GM18867 (cell line): ENCODE data around the gene PDE4C.

Experiments
- ATAC-seq: cut with Tn5 transposase; IDR thresholded peaks from one replicate; pipeline ENCODE4 v1.9.1; 2021; ENCODE audit warnings: mild to moderate bottlenecking, moderate library complexity; ENCODE audit not compliant: unreplicated experiment

PDE4C gene

DNA sequence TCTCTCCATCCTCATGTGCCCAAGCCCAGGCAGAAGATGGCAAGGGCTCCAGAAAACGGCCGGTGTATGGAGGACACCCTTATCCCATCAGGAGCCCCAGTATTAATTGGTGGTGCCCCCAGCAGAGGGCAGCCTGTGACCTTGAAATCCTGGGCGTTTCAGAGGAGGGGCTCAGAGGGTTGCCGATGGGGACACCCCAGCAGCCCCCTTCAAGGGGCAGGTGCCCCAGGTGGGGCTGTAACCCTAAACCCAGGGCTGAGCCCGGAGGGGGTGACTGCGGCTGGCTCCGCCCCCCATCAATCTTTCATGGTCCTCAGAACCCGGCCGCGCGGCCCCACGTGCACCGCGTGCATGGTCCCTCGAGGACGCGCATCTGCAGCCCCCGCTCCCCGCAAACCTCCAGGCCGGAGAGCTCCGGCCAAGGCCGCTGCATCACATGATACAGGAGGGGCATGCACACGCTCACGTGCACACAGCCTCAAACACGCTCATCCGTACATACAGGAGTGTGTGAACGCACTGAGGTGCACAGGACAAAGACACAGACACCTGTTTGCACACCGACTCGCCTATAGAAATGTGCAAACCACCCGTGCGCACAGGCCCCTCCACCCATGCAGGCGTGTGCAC is 23.3 kb downstream of the PDE4C start:
- ATAC-seq, result no peak

DNA sequence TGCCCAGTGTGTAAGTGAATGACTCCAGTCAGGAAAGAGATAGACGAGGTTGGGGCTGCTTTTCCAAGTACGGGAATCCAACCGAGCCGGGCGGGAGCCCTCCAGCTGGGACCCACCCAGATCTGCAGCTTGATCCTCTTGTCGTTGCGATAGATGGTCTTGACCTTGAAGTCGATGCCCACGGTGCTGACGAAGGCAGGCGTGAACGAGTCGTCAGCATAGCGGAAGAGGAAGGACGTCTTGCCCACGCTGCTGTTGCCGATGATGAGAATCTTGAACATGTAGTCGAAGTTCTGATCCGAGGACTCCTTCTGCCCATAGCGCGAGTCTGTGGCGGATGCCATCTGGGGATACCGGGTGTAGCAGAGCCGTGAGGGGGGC is 23.9 kb downstream of the PDE4C start:
- ATAC-seq, result no peak

DNA sequence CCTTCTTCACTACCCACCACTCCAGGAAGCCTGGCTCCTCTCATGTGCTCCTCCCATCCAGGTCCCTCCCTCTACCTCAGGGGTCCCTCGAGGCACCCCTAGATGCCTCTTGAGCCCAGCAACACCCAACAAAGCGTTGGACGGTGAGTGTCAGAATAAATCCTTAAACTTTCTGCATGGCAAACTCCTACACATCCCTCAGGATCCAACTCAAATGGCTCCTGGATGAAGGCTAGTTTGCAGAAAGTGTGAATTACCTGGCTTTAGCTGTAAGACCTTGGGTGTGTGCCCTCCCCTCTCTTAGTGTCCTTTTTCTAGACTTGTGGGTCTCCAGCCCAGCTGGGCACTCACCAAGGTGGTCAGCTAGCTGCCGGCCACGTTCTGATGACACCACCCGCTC is 27.9 kb downstream of the PDE4C start:
- no peak for ATAC-seq

DNA sequence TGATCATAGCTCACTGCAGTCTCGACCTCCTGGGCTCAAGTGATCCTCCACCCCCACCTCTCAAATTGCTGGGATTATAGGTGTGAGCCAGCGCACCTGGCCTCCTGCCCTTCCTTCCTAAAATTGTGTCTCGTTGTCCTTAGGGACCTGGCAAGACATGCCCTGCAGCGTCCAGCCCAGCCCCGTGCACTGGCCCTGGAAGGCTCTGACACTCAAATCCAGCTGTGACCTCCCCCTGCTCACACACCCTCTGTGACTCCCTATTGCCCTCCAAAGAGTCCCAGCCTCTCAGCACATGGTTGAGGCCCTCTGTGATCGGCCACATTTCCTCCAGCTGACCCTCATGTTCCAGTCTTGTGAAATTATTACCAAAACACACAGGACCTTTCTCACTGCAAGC is 28.3 kb downstream of the PDE4C start:
- no peak for ATAC-seq

DNA sequence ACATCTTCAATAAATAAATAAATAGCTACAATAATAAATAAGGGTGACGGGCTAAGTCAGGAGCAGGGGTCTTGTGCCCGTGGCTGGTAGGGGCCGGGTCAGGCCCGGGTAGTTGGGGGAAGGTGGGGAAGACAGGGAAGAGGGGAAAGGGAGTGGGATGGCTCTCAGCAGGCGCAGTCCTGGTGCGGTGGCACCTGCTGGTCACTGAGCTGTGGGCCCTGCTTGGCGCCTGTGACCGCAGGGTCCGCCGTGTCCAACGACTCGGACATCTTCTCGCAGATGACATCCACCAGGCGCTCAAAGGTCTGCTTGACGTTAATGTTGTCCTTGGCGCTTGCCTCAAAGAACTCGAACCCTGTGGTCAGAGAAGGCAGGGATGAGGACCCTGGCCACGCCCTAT is 28.9 kb downstream of the PDE4C start:
- no peak for ATAC-seq

DNA sequence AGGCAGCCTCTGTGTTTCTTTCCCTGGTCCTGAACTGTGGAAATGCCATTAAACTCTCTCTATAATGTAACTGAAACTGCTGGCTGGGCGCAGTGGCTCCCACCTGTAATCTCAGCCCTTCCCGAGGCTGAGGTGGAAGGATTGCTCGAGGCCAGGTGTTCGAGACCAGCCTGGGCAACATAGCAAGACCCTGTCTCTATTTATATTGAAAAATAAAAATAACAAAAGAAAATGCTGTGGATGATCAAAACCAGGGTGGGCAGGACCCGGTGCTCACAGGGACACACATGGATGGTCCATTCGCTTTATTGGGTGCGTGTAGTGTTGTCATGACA is 29.8 kb downstream of the PDE4C start:
- ATAC-seq, result no peak

DNA sequence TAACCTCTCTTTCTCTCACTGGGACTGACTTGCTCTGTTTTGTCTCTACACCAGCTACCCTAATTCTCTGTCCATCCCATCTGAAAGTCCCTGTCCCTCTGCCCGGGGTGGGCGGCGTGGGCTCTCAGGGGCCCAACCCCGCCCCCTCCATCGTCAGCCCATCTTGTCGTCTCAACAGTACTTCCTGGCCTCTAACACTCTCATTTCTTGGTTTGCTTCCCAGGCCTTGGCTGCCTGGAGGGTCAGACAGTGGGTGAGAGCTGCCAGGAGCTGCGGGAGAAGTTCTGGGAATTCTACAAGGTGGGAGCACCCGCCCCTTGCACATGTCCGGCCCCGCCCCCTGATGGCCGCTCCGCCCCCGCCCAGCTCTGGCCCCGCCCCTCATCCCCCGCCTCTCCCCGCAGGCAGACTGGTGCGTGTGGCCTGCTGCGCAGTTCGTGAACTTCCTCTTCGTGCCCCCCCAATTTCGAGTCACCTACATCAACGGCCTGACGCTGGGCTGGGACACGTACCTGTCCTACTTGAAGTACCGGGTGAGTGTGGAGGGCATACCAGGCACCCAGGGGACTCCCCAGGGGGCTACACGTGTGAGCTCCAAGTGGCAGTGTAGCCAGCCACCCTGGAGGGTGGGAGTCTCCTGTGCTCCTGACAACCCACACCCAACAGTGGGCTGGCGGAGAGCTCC is 31.5 kb downstream of the PDE4C start:
- no peak for ATAC-seq

DNA sequence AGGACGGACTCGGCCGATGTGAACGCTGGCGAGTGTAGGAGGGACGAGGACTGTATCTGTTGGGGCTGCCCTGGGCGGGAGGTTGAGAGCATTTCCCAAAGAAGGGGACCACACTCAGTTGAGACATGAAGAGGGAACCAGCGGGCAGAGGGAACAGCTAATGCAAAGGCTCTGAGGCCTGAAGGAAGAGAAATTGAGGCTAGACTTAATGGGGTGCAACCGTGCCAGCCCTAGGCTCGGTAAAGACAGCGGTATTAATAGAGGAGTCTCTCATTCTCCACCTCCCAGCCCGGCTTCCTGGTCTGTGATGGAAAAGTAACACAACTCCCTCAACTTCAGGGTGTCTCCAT is 32.1 kb downstream of the PDE4C start:
- no peak for ATAC-seq

DNA sequence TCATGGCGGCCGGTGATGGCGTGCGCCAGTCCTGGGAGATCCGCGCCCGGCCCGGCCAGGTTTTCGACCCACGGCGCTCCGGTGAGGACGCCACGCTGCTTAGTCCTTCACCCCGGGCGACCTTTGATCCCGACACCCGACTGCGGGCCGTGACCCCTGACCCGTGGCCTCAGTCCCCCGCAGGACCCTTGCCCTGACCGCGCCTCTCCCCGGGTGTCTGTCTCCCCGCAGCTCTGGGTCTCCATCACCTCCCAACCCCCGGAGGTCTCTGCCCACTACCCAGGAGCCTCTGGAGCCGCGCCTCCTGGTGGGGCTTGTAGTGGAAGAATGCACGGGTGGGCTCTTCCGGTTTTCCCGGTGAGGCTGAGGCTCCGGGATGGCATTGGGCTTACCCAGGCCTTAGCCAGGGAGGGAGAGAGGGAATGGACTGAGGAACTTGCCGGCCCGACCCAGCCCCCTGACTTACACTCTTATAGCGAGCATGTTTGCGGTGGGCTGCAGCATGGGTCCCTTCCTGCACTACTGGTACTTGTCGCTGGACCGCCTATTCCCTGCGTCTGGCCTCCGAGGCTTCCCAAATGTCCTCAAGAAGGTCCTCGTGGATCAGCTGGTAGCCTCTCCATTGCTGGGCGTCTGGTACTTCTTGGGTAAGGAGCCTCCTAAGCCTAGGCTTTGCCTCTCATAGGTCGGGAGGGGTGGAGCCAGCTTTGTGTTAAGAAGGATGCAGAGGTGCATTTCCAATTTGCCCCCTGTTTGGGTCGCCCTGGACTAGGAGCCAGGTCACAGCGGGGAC is 32.7 kb downstream of the PDE4C start:
- no peak for ATAC-seq

DNA sequence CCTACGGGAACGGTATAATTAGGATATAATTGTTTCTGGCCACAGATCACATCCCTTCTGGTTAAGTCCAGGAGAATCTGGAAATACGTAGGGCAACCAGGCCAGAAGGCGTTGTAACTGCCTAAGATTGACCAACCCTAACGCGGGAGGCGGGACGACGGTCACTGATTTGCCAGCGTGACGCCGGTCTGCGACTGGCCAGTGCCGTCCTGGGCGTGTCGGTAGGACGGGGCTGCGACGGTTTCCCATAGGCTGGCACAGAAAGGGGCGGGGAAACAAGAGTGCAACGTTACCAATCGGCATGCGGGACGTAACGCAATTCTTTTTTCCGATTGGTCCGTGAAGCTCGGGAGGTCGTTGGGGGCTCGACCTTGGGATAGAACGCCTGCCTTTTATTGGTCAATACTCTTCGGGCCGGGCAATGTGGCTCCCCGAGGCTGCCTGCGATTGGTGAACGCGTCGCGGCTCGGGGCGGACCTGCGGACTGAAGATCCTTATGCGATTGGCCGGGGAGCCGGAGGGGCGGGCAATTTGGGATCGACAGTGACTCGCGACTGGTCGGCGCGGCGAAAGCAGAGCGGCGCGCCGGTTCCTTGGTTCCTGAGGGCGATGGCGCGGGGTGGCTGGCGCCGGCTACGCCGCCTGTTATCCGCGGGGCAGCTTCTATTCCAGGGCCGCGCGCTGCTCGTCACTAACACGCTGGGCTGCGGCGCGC is 33.4 kb downstream of the PDE4C start, which contains the start of gene MPV17L2:
Gene MPV17L2 (plus strand): TSS at position 546 of the 715 bp plus-strand sequence. CDS start 64 bp downstream, at position 610.
- ATAC-seq, result peak; percentile 85

DNA sequence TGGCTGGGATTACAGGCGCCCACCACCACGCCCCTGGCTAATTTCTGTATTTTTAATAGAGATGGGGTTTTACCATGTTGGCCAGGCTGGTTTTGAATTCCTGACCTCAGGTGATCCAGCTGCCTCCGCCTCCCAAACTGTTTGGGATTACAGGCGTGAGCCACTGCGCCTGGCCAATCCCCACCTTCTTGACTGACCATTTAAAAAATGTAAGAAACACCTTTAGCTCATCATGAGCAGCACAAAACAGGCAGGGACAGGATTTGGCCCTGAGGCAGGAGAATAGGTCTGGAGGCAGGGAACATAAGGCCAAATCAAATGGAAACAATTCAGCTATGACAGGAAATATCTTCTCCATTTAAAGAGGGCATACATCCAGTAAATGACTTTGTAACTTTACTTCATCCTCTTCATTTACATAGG is 34.6 kb downstream of the PDE4C start:
- no peak for ATAC-seq

DNA sequence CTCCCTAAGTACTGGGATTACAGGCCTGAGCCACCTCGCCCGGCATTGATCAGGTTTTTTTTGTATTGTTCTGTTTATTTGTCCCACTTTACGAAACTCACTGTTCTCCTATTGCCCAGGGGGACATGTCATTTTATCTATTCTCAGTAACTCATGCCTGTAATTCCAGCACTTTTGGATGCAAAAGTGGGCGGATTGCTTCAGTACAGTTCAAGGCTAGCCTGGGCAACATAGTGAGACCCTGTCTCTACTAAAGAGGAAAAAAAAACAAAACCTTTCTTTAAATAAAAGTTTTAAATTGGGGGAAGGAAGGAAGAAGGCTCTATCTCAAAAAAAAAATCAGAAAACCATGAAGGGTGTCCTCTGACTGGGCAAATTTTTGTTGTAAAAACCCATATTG is 36.0 kb downstream of the PDE4C start:
- ATAC-seq, result no peak

DNA sequence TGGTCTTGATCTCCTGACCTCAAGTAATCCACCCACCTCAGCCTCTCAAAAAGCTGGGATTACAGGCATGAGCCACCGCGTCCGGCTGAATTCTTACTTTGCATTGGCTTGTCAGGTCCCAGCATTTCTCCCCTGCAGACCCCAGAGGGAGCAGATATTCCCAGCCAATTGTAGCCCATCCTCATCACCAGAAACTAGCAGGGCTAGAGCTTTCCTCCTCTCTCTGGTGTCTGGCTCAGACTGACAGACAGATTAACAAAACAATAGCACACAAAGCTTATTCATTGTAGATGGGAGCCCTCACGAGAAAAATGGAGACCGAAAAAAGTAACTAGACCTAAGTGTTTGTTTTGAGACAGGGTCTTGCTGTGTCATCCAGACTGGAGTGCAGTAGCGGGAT is 40.7 kb downstream of the PDE4C start:
- no peak for ATAC-seq

DNA sequence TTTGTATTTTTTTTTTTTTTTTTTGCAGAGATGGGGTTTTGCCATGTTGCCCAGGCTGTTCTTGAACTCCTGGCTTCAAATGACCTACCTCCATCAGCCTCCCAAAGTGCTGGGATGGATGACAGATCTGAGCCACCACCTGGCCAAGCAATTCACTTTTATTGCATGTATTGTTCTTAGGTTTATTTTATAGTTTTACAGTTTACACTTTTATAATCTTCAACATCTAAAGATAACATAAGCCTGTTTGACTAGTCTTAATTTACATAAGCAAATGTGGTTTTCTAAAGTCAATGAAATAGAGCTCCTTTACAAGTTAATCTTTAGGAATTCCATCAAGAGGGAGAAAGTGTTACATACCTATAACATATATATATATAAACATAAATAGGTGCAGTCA is 42.7 kb downstream of the PDE4C start:
- no peak for ATAC-seq

DNA sequence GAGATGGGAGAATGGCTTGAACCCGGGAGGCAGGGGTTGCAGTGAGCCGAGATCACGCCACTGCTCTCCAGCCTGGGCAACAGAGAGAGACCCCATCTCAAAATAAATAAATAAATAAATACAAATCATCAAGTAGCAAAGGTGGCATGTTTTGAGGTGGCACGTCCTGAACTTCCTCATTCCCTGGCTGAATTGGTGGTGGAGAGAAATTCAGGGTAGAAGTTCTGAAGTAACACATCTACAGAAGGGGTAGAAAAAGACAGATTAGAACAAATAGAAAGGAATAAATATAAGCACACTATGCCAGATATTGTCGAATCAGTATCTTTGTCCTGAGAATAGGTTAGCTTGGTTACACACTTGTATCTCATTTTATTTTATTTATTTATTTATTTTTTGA is 46.3 kb downstream of the PDE4C start:
- no peak for ATAC-seq

DNA sequence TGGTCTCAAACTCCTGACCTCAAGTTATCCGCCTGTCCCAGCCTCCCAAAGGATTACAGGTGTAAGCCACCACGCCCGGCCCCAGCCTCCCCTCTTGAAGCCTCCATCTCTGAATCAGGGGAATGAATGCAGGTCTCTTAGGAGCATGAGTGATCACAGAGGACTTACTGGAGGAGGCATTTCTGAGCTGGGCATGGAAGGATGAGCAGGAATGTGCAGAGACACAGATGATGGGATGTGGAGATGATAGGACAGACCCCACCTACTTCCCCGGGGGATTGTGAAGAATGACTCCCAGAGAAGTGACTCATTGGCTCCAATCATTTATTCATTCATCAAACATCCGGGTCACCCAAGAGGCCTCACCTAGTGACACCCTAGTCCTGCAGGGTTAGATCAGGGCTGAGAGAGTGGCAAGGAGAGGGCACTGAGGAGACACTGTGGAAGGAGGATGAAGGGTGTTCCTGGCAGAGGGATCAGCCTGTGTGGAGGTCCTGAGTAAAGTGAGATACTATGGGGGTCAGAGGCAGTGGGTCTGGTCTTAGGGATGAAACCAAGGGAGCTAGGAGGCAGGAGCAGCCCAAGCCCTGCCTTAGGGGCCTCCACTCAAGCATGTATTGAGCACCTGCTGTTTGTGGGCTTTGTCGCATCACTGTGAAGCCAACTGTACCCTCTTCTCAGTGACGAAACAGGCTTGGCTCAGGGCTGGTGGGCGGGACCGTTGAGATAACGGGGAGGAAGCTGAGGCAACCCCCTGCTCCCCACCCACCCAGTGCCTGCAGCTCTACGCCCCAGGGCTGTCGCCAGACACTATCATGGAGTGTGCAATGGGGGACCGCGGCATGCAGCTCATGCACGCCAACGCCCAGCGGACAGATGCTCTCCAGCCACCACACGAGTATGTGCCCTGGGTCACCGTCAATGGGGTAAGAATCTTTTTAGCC is 49.6 kb downstream of the PDE4C start:
- no peak for ATAC-seq

DNA sequence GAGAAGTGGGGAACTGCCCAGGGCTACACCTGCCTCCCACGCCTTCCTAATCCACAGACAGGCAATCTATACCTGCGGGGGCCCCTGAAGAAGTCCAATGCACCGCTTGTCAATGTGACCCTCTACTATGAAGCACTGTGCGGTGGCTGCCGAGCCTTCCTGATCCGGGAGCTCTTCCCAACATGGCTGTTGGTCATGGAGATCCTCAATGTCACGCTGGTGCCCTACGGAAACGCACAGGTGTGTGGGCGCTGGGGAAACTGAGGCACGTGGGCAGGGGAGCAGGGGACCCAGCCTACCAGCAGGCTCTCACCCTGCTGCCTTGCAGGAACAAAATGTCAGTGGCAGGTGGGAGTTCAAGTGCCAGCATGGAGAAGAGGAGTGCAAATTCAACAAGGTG is 51.3 kb downstream of the PDE4C start:
- no peak for ATAC-seq
